Lower lobe of right lung (tissue), 2 donors: ENCODE results near the gene SOBP. TPM values are rescaled to one million over a fixed set of nuclear protein-coding genes. Genes with fewer than 3 reads are reported as not detected.

Experiments
- ATAC-seq, 2 donors: fragments of 200-7000 bp; cut with Tn5 transposase; one replicate each; pipeline ENCODE4 v1.9.1; 2020 to 2022; ENCODE audit warnings: mild to moderate bottlenecking in 2 of 2, moderate library complexity in 2 of 2
- DNase-seq: peaks from one replicate; pipeline ENCODE4 v3.0.0-alpha.2; 2020
- H3K27ac ChIP-seq: fragments of 200-600 bp; one replicate; pipeline ENCODE4 v1.8.0; 2022
- H3K27me3 ChIP-seq: fragments of 200-600 bp; one replicate; pipeline ENCODE4 v1.8.0; 2022; ENCODE audit warnings: low read depth
- H3K36me3 ChIP-seq: fragments of 200-600 bp; one replicate; pipeline ENCODE4 v1.8.0; 2022; ENCODE audit warnings: mild to moderate bottlenecking
- H3K4me1 ChIP-seq: fragments of 200-600 bp; one replicate; pipeline ENCODE4 v1.8.0; 2022
- H3K4me3 ChIP-seq: fragments of 200-600 bp; one replicate; pipeline ENCODE4 v1.8.0; 2022; ENCODE audit warnings: mild to moderate bottlenecking
- H3K9me3 ChIP-seq: fragments of 200-600 bp; one replicate; pipeline ENCODE4 v1.8.0; 2022
- intact Hi-C: fragments of 100-400 bp; cut with DNase I; formaldehyde crosslinking; loops from one replicate; pipeline ENCODE4 v1.11.0; 2022
- total RNA-seq: library from RNA; stranded (reverse); fragmentation: NEBNext Ultra II Directional; extraction: Animal tissue kit (Norgen Biotek cat#: 25700); gene quantifications from one replicate; pipeline ENCODE4 v1.2.1, GENCODE V29; 2021
- TF ChIP-seq, protein P1 (sequence below): fragments of 200-600 bp; IDR thresholded peaks from one replicate; pipeline ENCODE4 v1.8.0; 2022; ENCODE audit warnings: antibody characterized with exemption, mild to moderate bottlenecking
- donor health status: DM: no; HTN: yes; CAD: no; lungs with severe emphysema.

Gene SOBP
- total RNA-seq, 1 donor from 2014 or later, result 6.9 TPM

DNA sequence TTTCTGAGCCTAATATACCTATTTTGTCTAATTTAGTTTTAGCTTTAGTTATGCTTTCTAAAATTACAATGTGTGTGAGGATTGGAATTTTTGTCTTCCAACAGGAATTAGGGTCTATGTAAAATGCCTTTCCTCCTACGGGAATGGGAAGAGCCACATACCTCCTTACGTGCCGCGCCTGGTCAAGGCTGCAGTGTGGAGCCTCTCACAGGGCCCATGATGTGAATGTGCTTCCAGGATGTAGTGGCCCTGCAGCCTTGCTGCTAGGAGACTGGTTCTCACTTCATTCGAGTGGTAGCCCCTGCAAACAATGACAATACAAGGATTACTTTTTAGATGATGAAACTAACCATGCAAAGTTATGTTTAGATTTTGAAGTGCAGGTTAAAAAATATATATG is 110.2 kb downstream of the SOBP start:
- no peaks in the 10 kb centered on the region for H3K9me3 ChIP-seq
- peak in 1 of 2 donors; percentile 47 for ATAC-seq

DNA sequence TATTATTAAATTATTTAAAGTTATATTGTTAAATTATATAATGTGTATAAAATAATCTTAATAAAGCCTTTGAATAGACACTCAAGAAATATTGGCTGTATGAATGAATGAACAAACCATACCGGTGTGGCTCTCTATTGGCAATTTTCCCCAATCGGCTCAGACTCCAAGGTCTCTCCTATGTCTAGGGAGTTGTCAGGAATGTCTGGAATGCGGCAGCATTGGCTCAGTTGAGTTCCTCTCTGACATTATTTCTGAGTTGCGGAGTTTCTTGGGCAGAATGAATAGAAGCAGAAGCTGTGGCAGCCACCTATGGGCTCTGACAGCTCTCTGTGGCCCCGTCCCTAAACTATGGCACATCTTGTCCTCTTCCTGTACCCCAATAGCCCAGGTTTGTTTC is 111.0 kb downstream of the SOBP start:
- no peaks in the 10 kb centered on the region for H3K36me3 ChIP-seq
- TF ChIP-seq, protein P1, sequence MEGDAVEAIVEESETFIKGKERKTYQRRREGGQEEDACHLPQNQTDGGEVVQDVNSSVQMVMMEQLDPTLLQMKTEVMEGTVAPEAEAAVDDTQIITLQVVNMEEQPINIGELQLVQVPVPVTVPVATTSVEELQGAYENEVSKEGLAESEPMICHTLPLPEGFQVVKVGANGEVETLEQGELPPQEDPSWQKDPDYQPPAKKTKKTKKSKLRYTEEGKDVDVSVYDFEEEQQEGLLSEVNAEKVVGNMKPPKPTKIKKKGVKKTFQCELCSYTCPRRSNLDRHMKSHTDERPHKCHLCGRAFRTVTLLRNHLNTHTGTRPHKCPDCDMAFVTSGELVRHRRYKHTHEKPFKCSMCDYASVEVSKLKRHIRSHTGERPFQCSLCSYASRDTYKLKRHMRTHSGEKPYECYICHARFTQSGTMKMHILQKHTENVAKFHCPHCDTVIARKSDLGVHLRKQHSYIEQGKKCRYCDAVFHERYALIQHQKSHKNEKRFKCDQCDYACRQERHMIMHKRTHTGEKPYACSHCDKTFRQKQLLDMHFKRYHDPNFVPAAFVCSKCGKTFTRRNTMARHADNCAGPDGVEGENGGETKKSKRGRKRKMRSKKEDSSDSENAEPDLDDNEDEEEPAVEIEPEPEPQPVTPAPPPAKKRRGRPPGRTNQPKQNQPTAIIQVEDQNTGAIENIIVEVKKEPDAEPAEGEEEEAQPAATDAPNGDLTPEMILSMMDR, result no peak
- H3K4me1 ChIP-seq, result no peaks in the 10 kb centered on the region
- no peak overlapping the region for H3K27ac ChIP-seq
- no peaks in the 10 kb centered on the region for H3K9me3 ChIP-seq
- DNase-seq (no peak), ATAC-seq (peak; percentile 82 to 88)
- no peak overlapping the region for H3K4me3 ChIP-seq
- intact Hi-C loops, result no loop called here
- H3K27me3 ChIP-seq, result no peaks in the 10 kb centered on the region

More for the DNA sequence above, 110.2 kb downstream of the SOBP start:
- Histone ChIP-seq H3K36me3 (no peaks in the 10 kb centered on the region), H3K4me1 (no peaks in the 10 kb centered on the region), H3K4me3 (no peak overlapping the region), H3K27ac (no peak overlapping the region), H3K27me3 (no peaks in the 10 kb centered on the region)
- intact Hi-C loops, result no loop called here
- DNase-seq, result no peak
- TF ChIP-seq, protein P1, result no peak

DNA sequence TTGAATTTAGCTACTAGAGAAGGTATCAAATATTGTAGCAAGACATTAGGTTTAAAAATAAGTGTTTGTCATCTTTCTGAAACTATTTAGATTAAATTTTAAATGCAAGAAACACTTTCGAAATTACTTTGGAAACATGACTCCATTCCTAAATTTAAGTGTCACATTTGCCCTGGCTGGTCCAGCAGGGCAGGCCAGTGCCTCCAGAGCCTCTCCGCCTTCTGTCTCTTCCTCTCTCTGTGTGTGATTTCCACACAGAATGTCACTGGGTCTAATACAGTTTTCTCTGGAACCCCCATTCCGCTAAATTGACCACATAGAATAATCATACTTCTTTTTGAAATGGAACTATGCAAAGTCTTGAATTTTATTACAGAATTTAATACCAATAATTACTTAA is 111.5 kb downstream of the SOBP start:
- no peak overlapping the region for H3K4me3 ChIP-seq
- no peak for DNase-seq
- H3K36me3 ChIP-seq, result no peaks in the 10 kb centered on the region
- no peak for ATAC-seq
- no peaks in the 10 kb centered on the region for H3K4me1 ChIP-seq
- no peak overlapping the region for H3K27ac ChIP-seq
- H3K27me3 ChIP-seq, result no peaks in the 10 kb centered on the region
- H3K9me3 ChIP-seq, result no peaks in the 10 kb centered on the region
- intact Hi-C loops, result no loop called here
- TF ChIP-seq, protein P1, result no peak

DNA sequence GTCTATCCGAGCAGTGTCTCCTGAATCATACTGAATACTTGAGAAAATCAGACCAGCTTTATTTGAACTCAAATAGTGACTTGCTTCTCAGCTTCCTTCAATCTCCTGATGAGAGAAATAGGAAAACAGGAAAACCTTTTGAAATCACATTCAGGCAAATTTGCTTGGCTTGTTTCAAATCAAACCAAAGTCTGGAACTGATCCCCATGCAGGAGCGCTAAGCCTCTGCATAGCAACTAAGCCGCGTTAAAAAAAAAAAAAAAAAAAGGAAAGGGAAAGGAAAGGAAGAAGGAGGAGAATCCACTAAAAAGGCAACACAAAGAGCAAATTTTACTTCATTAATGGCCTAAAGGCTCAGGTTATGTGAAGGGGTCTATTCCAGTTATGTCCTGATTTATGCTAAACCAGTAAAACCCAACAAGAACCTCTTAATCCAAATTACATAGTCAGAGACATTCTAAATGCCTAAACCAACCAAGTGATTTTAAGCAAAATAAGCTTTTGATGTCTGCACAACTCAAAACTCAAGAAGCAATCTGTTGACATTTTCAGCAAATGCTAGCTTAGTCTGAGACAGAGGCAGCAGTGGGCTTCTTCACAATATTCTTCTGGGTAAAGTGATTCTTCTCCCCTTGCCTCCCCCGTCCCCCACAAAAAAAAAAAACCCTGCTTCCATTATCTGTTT is 112.5 kb downstream of the SOBP start:
- Histone ChIP-seq H3K27ac (no peak overlapping the region), H3K4me3 (no peak overlapping the region), H3K9me3 (no peaks in the 10 kb centered on the region), H3K4me1 (no peaks in the 10 kb centered on the region), H3K27me3 (no peaks in the 10 kb centered on the region), H3K36me3 (no peaks in the 10 kb centered on the region)
- intact Hi-C loops, result no loop called here
- no peak for DNase-seq
- TF ChIP-seq, protein P1, result no peak
- no peak for ATAC-seq

DNA sequence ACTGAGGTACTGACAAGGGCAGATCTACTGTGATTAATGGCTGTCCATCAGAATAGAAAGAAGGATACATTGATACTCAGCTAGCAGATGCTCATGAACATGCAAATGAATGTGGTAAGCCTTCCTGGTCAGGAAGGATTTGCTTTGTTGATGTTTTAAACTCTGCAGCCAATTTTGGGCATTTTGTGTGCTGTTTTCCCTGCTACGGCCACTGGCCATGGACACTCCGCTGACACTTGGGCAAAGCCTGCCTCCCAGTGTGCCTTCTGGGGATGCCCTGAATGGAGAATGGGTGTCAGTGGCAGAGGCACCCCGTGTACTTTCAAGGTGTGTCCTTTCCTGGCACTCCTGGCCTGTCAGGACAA is 113.1 kb downstream of the SOBP start:
- Histone ChIP-seq H3K4me1 (no peaks in the 10 kb centered on the region), H3K27ac (no peak overlapping the region), H3K36me3 (no peaks in the 10 kb centered on the region), H3K9me3 (no peaks in the 10 kb centered on the region), H3K27me3 (no peaks in the 10 kb centered on the region), H3K4me3 (no peak overlapping the region)
- no peak for DNase-seq
- TF ChIP-seq, protein P1, result no peak
- intact Hi-C loops, result no loop called here
- ATAC-seq, result no peak
